Measurements from ENCODE around the gene TNPO1.

The TNPO1 gene

GRCh38 chr5:72818866-72819534 is 2.5 kb downstream of the TNPO1 start:
- peak; percentile 47 for DNase-seq

GRCh38 chr5:72821776-72822175 is 5.3 kb downstream of the TNPO1 start:
- no peak for DNase-seq

GRCh38 chr5:72822944-72823343 is 6.5 kb downstream of the TNPO1 start:
- DNase-seq: no peak

GRCh38 chr5:72829707-72830106 is 13.2 kb downstream of the TNPO1 start:
- DNase-seq: no peak

- no peak for DNase-seq
These were observed 13.9 kb downstream of the TNPO1 start for GRCh38 chr5:72830362-72830761.

GRCh38 chr5:72831685-72832084 is 15.2 kb downstream of the TNPO1 start:
- DNase-seq: no peak

GRCh38 chr5:72834924-72835323 is 18.5 kb downstream of the TNPO1 start:
- DNase-seq: no peak

GRCh38 chr5:72835633-72836032 is 19.2 kb downstream of the TNPO1 start:
- no peak for DNase-seq

GRCh38 chr5:72836810-72837209 is 20.3 kb downstream of the TNPO1 start:
- no peak for DNase-seq

GRCh38 chr5:72837524-72838096 is 21.1 kb downstream of the TNPO1 start:
- DNase-seq: no peak

GRCh38 chr5:72840041-72840440 is 23.6 kb downstream of the TNPO1 start:
- no peak for DNase-seq

GRCh38 chr5:72841756-72842535 is 25.5 kb downstream of the TNPO1 start:
- DNase-seq: no peak

- no peak for DNase-seq
These were observed 26.4 kb downstream of the TNPO1 start for GRCh38 chr5:72842816-72843215.

GRCh38 chr5:72844218-72844603 is 27.8 kb downstream of the TNPO1 start:
- no peak for DNase-seq

- no peak for DNase-seq
These were observed 29.4 kb downstream of the TNPO1 start for GRCh38 chr5:72845889-72846288.

- DNase-seq: no peak
These were observed 30.0 kb downstream of the TNPO1 start for GRCh38 chr5:72846483-72846882.

- no peak for DNase-seq
These were observed 31.0 kb downstream of the TNPO1 start for GRCh38 chr5:72847439-72847838.

- peak; percentile 84 for DNase-seq
These were observed 31.6 kb downstream of the TNPO1 start for GRCh38 chr5:72847989-72848473.

- DNase-seq: peak; percentile 75
These were observed 32.3 kb downstream of the TNPO1 start for GRCh38 chr5:72848474-72849428.

- DNase-seq: no peak
These were observed 33.1 kb downstream of the TNPO1 start for GRCh38 chr5:72849546-72849945.

GRCh38 chr5:72850113-72850512 is 33.7 kb downstream of the TNPO1 start:
- DNase-seq: no peak

GRCh38 chr5:72852356-72852755 is 35.9 kb downstream of the TNPO1 start:
- no peak for DNase-seq

GRCh38 chr5:72854419-72854818 is 38.0 kb downstream of the TNPO1 start:
- no peak for DNase-seq
